ENCODE data around the gene HLF.

The HLF gene

GRCh38 chr17:55275894-55276804 is 11.4 kb downstream of the HLF start:
- DNase-seq, result no peak

- DNase-seq, result no peak
These were observed 13.6 kb downstream of the HLF start for GRCh38 chr17:55278173-55278961.

- no peak for DNase-seq
These were observed 14.4 kb downstream of the HLF start for GRCh38 chr17:55279203-55279602.

- DNase-seq, result no peak
These were observed 15.0 kb downstream of the HLF start for GRCh38 chr17:55279788-55280187.

GRCh38 chr17:55280212-55280611 is 15.5 kb downstream of the HLF start:
- no peak for DNase-seq

- no peak for DNase-seq
These were observed 17.1 kb downstream of the HLF start for GRCh38 chr17:55281649-55282378.

- DNase-seq, result no peak
These were observed 17.6 kb downstream of the HLF start for GRCh38 chr17:55282379-55282702.

- DNase-seq, result no peak
These were observed 18.0 kb downstream of the HLF start for GRCh38 chr17:55282741-55283140.

GRCh38 chr17:55283256-55283965 is 18.7 kb downstream of the HLF start:
- DNase-seq, result no peak

- no peak for DNase-seq
These were observed 19.5 kb downstream of the HLF start for GRCh38 chr17:55284001-55284884.

GRCh38 chr17:55284944-55285339 is 20.2 kb downstream of the HLF start:
- no peak for DNase-seq

GRCh38 chr17:55285340-55286301 is 20.9 kb downstream of the HLF start:
- DNase-seq, result no peak

- no peak for DNase-seq
These were observed 22.2 kb downstream of the HLF start for GRCh38 chr17:55286681-55287589.

GRCh38 chr17:55288356-55289105 is 23.8 kb downstream of the HLF start:
- no peak for DNase-seq

GRCh38 chr17:55289106-55289446 is 24.3 kb downstream of the HLF start:
- no peak for DNase-seq

GRCh38 chr17:55289978-55290377 is 25.2 kb downstream of the HLF start:
- no peak for DNase-seq

GRCh38 chr17:55290492-55291113 is 25.8 kb downstream of the HLF start:
- no peak for DNase-seq

GRCh38 chr17:55291114-55291507 is 26.4 kb downstream of the HLF start:
- DNase-seq, result no peak

Data from suppressor macrophage treated with lipopolysaccharide for 4 hours (primary cell).